GM12878 (cell line): ENCODE data around the gene IRF8. TPM values are rescaled to one million over a fixed set of nuclear protein-coding genes. Genes with fewer than 3 reads are reported as not detected.

Experiments
- CBX5 ChIP-seq: sonication (generic); IDR thresholded peaks from 2 replicates; pipeline ENCODE4 v1.6.1; 2016; ENCODE audit warnings: low read depth, moderate library complexity, mild to moderate bottlenecking, inconsistent platforms
- CHD1 ChIP-seq: IDR thresholded peaks from 2 replicates; pipeline ENCODE4 v1.6.1; 2012; ENCODE audit warnings: low read depth, low read length, improper control_type of control experiment
- CHD2 ChIP-seq: IDR thresholded peaks from 2 replicates; pipeline ENCODE4 v1.6.1; 2011; ENCODE audit warnings: low read depth, low read length, improper control_type of control experiment, borderline replicate concordance
- CHD4 ChIP-seq: fragments of 200-600 bp; sonication (generic); IDR thresholded peaks from 2 replicates; pipeline ENCODE4 v1.6.1; 2016; ENCODE audit warnings: mild to moderate bottlenecking
- ELK1 ChIP-seq: IDR thresholded peaks from 2 replicates; pipeline ENCODE4 v1.6.1; 2012; ENCODE audit warnings: low read depth, low read length, improper control_type of control experiment
- GABPA ChIP-seq: IDR thresholded peaks from 2 replicates; pipeline ENCODE4 v1.6.1; 2014; ENCODE audit warnings: antibody characterized with exemption, low read depth, mild to moderate bottlenecking, inconsistent platforms
- JUND ChIP-seq: IDR thresholded peaks from 2 replicates; pipeline ENCODE4 v1.6.1; 2012; ENCODE audit warnings: low read depth, mild to moderate bottlenecking, low read length, improper control_type of control experiment, moderate library complexity
- KAT2A ChIP-seq: conservative IDR thresholded peaks from 2 replicates; pipeline ENCODE4 v1.6.1; 2011; ENCODE audit warnings: low read depth, low read length; ENCODE audit not compliant: control insufficient read depth
- MTA3 ChIP-seq: IDR thresholded peaks from 2 replicates; pipeline ENCODE4 v1.6.1; 2012; ENCODE audit warnings: low read length, inconsistent platforms, borderline replicate concordance
- SUPT20H ChIP-seq: IDR thresholded peaks from 2 replicates; pipeline ENCODE4 v1.6.1; 2011; ENCODE audit warnings: low read depth, mild to moderate bottlenecking, low read length, moderate library complexity, borderline replicate concordance; ENCODE audit not compliant: control insufficient read depth
- polyA plus RNA-seq, 11 experiments: library from polyadenylated mRNA; depleted of rRNA in 4 of 11; unstranded in 6 of 11; stranded (reverse) in 5 of 11; fragments of >200 nt; fragmentation: Nextera tagmentation in 4 of 11; fragmentation: Illumina TruSeq in 1 of 11; extraction: Ambion mirVana in 4 of 11; extraction: Trizol in 1 of 11; gene quantifications; 1 replicate in 1 of 11; 2 replicates in 10 of 11; pipeline versions ENCODE4 v1.2.1 to v1.2.3, GENCODE V29; 2011 to 2016; ENCODE audit warnings: inconsistent platforms in 2 of 11, missing spikeins in 2 of 11, low read depth in 1 of 11
- total RNA-seq, 4 experiments: library from RNA; depleted of rRNA in 3 of 4; stranded (reverse); fragments of >200 nt in 3 of 4; fragmentation: Illumina TruSeq in 1 of 4; extraction: Trizol in 1 of 4; gene quantifications; 2 replicates each; pipeline versions ENCODE4 v1.2.1 to v1.2.3, GENCODE V29; 2013 to 2021
- TF ChIP-seq, protein P1 (sequence below): IDR thresholded peaks from 2 replicates; pipeline ENCODE4 v1.6.1; 2012; ENCODE audit warnings: mild to moderate bottlenecking, low read depth, low read length
- TF ChIP-seq, protein P2 (sequence below): IDR thresholded peaks from 2 replicates; pipeline ENCODE4 v1.6.1; 2012; ENCODE audit warnings: low read depth, low read length, improper control_type of control experiment
- TF ChIP-seq, protein P3 (sequence below): fragments of 450-650 bp; IDR thresholded peaks from 2 replicates; pipeline ENCODE4 v1.6.1; 2017; ENCODE audit warnings: antibody characterized with exemption, mild to moderate bottlenecking, moderate library complexity
- TF ChIP-seq, protein P4 (sequence below): fragments of 450-650 bp; IDR thresholded peaks from 2 replicates; pipeline ENCODE4 v1.6.1; 2018; ENCODE audit warnings: mild to moderate bottlenecking, low read depth, moderate library complexity; ENCODE audit not compliant: partially characterized antibody

Gene IRF8
- total and polyA plus RNA-seq, 10 of the 15 experiments (the other 5 are each of a cell fraction or from before 2014, with no cell fraction given): 17.1 to 237 (median 172) TPM

DNA sequence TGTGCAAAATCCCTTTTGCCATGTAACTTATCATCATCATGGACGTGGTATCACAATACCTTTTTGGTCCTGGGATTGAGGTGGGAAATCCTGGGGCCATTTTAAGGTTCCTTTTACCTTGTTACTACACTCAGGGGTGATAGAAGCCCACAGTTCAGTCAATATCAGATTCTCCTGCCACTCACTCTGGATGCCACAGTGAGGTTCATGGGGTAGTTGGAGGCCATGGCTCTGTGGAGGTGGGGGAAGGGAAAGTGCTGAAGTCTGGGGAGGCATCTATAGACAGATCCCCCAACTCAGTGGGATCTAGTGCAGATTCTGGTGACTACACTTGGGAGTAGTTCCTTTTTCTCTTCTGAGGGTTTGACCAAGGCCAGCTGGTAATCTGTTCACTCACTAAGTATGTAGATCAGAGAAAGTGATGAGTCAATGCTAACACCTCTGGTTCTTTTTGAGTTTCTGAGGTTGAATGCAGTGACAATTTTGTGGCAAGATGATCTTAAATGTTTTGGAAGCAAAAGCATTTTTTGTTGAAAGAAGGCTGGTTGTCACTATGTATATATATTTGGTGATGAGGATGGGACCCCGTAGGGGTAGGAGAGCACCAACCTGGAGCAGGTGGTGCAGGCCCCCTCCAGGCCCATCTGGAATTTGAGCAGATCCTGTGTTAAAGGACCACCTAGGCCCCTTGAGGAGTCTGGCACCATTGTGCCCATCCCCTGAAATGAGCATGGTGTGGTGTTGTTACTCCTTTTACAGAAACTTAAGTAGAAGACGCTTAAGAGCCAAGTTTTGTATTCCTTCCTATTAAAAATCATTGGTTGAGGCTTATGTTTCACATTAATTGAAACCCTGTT is 18.8 kb upstream of the IRF8 start (continued):
- TF ChIP-seq, protein P1, sequence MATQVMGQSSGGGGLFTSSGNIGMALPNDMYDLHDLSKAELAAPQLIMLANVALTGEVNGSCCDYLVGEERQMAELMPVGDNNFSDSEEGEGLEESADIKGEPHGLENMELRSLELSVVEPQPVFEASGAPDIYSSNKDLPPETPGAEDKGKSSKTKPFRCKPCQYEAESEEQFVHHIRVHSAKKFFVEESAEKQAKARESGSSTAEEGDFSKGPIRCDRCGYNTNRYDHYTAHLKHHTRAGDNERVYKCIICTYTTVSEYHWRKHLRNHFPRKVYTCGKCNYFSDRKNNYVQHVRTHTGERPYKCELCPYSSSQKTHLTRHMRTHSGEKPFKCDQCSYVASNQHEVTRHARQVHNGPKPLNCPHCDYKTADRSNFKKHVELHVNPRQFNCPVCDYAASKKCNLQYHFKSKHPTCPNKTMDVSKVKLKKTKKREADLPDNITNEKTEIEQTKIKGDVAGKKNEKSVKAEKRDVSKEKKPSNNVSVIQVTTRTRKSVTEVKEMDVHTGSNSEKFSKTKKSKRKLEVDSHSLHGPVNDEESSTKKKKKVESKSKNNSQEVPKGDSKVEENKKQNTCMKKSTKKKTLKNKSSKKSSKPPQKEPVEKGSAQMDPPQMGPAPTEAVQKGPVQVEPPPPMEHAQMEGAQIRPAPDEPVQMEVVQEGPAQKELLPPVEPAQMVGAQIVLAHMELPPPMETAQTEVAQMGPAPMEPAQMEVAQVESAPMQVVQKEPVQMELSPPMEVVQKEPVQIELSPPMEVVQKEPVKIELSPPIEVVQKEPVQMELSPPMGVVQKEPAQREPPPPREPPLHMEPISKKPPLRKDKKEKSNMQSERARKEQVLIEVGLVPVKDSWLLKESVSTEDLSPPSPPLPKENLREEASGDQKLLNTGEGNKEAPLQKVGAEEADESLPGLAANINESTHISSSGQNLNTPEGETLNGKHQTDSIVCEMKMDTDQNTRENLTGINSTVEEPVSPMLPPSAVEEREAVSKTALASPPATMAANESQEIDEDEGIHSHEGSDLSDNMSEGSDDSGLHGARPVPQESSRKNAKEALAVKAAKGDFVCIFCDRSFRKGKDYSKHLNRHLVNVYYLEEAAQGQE: no peak
- TF ChIP-seq CHD1: no peak
- TF ChIP-seq ELK1: no peak
- TF ChIP-seq, protein P2, sequence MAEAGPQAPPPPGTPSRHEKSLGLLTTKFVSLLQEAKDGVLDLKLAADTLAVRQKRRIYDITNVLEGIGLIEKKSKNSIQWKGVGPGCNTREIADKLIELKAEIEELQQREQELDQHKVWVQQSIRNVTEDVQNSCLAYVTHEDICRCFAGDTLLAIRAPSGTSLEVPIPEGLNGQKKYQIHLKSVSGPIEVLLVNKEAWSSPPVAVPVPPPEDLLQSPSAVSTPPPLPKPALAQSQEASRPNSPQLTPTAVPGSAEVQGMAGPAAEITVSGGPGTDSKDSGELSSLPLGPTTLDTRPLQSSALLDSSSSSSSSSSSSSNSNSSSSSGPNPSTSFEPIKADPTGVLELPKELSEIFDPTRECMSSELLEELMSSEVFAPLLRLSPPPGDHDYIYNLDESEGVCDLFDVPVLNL: no peak
- no peak for TF ChIP-seq JUND
- no peak for TF ChIP-seq SUPT20H
- no peak for TF ChIP-seq KAT2A
- TF ChIP-seq, protein P3, sequence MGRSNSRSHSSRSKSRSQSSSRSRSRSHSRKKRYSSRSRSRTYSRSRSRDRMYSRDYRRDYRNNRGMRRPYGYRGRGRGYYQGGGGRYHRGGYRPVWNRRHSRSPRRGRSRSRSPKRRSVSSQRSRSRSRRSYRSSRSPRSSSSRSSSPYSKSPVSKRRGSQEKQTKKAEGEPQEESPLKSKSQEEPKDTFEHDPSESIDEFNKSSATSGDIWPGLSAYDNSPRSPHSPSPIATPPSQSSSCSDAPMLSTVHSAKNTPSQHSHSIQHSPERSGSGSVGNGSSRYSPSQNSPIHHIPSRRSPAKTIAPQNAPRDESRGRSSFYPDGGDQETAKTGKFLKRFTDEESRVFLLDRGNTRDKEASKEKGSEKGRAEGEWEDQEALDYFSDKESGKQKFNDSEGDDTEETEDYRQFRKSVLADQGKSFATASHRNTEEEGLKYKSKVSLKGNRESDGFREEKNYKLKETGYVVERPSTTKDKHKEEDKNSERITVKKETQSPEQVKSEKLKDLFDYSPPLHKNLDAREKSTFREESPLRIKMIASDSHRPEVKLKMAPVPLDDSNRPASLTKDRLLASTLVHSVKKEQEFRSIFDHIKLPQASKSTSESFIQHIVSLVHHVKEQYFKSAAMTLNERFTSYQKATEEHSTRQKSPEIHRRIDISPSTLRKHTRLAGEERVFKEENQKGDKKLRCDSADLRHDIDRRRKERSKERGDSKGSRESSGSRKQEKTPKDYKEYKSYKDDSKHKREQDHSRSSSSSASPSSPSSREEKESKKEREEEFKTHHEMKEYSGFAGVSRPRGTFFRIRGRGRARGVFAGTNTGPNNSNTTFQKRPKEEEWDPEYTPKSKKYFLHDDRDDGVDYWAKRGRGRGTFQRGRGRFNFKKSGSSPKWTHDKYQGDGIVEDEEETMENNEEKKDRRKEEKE: no peak
- no peak for TF ChIP-seq MTA3
- TF ChIP-seq CBX5: no peak
- TF ChIP-seq, protein P4, sequence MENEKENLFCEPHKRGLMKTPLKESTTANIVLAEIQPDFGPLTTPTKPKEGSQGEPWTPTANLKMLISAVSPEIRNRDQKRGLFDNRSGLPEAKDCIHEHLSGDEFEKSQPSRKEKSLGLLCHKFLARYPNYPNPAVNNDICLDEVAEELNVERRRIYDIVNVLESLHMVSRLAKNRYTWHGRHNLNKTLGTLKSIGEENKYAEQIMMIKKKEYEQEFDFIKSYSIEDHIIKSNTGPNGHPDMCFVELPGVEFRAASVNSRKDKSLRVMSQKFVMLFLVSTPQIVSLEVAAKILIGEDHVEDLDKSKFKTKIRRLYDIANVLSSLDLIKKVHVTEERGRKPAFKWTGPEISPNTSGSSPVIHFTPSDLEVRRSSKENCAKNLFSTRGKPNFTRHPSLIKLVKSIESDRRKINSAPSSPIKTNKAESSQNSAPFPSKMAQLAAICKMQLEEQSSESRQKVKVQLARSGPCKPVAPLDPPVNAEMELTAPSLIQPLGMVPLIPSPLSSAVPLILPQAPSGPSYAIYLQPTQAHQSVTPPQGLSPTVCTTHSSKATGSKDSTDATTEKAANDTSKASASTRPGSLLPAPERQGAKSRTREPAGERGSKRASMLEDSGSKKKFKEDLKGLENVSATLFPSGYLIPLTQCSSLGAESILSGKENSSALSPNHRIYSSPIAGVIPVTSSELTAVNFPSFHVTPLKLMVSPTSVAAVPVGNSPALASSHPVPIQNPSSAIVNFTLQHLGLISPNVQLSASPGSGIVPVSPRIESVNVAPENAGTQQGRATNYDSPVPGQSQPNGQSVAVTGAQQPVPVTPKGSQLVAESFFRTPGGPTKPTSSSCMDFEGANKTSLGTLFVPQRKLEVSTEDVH: no peak
- no peak for TF ChIP-seq CHD4
- TF ChIP-seq GABPA: 0 out of 2 replicates have a peak, but pooled peaks have one; percentile 30
- TF ChIP-seq CHD2: no peak
